Middle frontal gyrus (tissue), 1 donor: Measurements from ENCODE around the gene FAM222B.
A peak's percentile ranks its signal among the peaks of the same experiment; 100 is the strongest.
"Not testable (repeated sequence)": the region's sequence is repeated elsewhere in the genome, so short reads cannot be mapped to it uniquely, and the experiment has no call there.

Experiments used
- DNase-seq: peaks from one replicate; pipeline ENCODE4 v3.0.0-alpha.2; 2015; ENCODE audit warnings: low spot score; ENCODE audit errors: extremely low spot score

Gene FAM222B

GRCh38 chr17:28746611-28747050 is 96.0 kb downstream of the FAM222B start:
- no peak for DNase-seq

- no peak for DNase-seq
These were observed 96.7 kb downstream of the FAM222B start for GRCh38 chr17:28745786-28746411.

- peak; percentile 75 for DNase-seq
These were observed 97.4 kb downstream of the FAM222B start for GRCh38 chr17:28744972-28745785.

- DNase-seq: no peak
These were observed 98.3 kb downstream of the FAM222B start for GRCh38 chr17:28744104-28744971.

GRCh38 chr17:28743243-28744103 is 99.1 kb downstream of the FAM222B start, which contains the start of gene TRAF4:
Gene TRAF4, plus strand, starts transcription at chr17:28744011. Its CDS starts 102 bp downstream, at chr17:28744113.
- DNase-seq: peak; percentile 63

- no peak for DNase-seq
These were observed 100.9 kb downstream of the FAM222B start for GRCh38 chr17:28741358-28742349.

- no peak for DNase-seq
These were observed 101.9 kb downstream of the FAM222B start for GRCh38 chr17:28740406-28741357.

GRCh38 chr17:28738680-28739384 is 103.8 kb downstream of the FAM222B start:
- no peak for DNase-seq

- DNase-seq: no peak
These were observed 104.6 kb downstream of the FAM222B start for GRCh38 chr17:28737770-28738679.

GRCh38 chr17:28737316-28737715 is 105.3 kb downstream of the FAM222B start:
- DNase-seq: no peak

- not testable (repeated sequence) for DNase-seq
These were observed 106.4 kb downstream of the FAM222B start for GRCh38 chr17:28735913-28736769.

GRCh38 chr17:28735242-28735722 is 107.3 kb downstream of the FAM222B start:
- no peak for DNase-seq

- DNase-seq: no peak
These were observed 107.8 kb downstream of the FAM222B start for GRCh38 chr17:28734712-28735241.

- no peak for DNase-seq
These were observed 109.2 kb downstream of the FAM222B start for GRCh38 chr17:28733346-28733745.

- no peak for DNase-seq
These were observed 112.7 kb downstream of the FAM222B start for GRCh38 chr17:28729950-28730330.
